Activated CD8-positive, alpha-beta memory T cell treated with anti-CD3 and anti-CD28 coated beads for 24 hours (primary cell): Measurements from ENCODE around the gene SDHAF1.
"Not testable (repeated sequence)": the region's sequence is repeated elsewhere in the genome, so short reads cannot be mapped to it uniquely, and the experiment has no call there.

Source experiments
- DNase-seq: peaks from one replicate; pipeline ENCODE4 v3.0.0-alpha.2; 2020

SDHAF1 gene

GRCh38 chr19:35995048-35995993, at the start of gene SDHAF1:
SDHAF1 (plus strand) TSS chr19:35995188; CDS start chr19:35995275, 87 bp downstream.
- peak; percentile 97 for DNase-seq

GRCh38 chr19:35946203-35946602, 48.8 kb upstream of the SDHAF1 start:
- DNase-seq = no peak

GRCh38 chr19:35949131-35949530, 45.9 kb upstream of the SDHAF1 start:
- DNase-seq = no peak

GRCh38 chr19:35955881-35956634, 38.9 kb upstream of the SDHAF1 start:
- no peak for DNase-seq

DNA sequence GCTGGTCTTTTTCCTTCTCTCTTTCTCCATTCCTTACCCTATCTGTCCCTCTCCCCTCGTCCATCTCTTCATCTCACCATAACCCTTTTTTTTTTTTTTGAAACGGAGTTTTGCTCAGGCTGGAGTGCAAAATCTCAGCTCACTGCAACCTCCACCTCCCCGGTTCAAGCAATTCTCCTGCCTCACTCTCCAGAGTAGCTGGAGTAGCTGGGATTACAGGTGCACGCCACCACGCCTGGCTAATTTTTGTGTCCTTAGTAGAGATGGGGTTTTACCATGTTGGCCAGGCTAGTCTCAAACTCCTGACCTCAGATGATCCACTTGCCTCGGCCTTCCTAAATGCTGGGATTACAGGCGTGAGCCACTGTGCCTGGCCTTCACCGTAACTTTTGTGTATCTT, 37.6 kb upstream of the SDHAF1 start:
- DNase-seq = not testable (repeated sequence)

DNA sequence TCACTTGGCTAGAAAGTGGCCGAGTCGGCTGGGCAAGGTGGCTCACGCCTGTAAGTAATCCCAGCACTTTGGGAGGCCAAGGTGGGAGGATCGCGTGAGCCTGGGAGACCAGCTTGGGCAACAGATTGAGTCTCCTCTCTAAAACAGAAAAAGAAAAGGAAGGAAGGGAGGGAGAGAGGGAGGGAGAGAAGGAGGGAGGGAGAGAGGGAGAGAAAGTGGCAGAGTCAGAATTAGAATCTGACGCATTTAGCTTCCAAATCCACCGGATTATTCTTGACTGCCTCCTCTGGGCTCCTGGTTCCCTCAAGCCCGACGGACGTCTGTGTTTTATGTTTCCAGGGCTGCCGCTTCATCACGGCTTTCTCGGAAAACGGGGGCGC, 36.3 kb upstream of the SDHAF1 start:
- DNase-seq = peak; percentile 63

DNA sequence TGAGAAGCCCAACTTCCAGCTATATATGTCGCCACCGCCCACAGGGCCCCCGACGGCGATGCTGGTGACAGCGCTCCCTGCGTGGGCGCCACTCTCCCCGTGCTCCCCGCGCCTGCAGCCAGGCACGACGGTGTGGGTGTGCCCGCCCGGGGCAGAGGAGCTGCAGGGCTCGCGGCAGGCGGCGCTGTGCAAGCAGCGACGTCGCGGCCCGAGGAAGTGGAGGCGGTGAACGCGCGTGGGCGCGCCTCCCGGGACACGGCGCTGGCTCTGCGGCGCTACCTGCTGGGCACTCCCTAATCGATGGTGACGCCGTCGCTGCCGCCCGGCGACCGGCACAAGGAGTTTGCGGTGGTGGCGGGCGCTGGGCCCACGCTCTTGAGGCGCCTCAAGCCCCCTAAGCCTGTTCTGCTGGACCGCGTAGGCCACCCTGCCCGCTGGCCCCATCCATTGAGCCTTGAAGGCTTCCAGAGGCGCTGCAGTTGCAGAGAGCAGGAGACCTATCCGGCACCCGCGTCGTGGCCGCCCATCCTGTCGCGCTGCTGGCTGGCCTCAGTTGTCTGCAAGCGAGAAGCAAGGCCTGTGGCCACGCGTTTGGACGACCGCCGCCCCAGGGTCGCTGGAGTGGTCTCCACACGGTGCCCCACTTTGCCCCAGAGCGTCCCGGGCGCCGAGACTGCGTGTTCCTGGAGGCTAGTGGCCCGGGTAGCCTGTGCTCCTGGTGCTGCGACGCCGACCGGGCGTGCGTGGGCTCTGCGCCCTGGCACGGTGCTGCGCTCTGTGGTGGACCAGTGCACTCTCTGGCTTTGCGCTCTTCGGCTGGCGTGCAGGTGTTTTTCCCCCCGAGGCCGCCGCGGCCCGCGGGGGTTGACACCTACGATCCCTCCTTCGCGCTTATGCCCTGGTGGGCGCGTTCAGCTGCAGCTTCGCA, 35.7 kb upstream of the SDHAF1 start:
- DNase-seq = peak; percentile 86

- DNase-seq = peak; percentile 58
Observed at GRCh38 chr19:35959968-35960320, 35.0 kb upstream of the SDHAF1 start.

- DNase-seq = no peak
Observed at GRCh38 chr19:35960432-35960972, 34.5 kb upstream of the SDHAF1 start.

- DNase-seq = peak; percentile 71
Observed at GRCh38 chr19:35963514-35963913, 31.5 kb upstream of the SDHAF1 start.

DNA sequence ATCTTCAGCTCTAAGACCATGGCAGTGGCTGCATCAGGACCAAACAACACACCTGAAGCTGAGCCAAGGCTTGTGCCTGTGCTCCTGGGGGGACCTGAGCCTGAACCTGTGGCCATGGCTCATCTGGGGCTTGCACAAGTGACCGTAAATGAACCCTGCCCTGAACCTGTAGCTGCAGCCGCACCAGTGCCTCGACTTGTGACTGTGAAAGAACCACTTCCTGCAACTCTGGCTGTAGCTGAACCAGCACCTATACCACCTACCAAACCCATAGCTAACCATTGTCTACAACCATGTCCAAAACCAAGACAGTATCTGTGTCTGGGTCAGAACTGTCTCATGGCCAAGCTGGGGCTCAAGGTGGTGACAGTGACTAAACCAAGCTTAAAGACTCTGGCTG, 28.2 kb upstream of the SDHAF1 start:
- DNase-seq = no peak

GRCh38 chr19:35973487-35973886, 21.5 kb upstream of the SDHAF1 start:
- DNase-seq = no peak

DNA sequence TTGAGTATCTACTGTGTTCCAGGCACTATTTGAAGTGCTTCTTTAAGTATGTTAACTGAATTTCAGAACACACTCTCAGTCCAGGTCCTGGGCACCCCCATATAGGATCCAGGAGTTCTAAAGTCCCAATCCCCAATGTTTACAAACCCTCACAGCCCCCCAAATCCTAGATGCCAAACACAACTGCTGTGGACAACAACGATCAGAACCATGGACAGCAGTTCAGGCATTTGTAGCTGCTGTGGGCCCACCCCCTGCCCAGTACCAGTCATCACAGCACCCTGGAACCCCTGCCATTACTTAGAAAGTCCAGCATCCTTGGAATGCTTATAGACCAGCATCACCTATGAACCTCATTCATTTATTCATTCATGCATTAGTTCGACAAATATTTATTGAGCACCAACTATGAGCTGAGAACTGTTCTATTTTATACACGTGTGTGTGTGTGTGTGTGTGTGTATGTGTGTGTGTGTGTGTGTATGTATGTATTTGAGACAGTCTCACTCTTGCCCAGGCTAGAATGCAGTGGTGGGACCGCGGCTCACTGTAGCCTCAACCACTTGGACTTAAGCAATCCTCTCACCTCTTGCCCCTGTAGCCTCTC, 19.3 kb upstream of the SDHAF1 start:
- DNase-seq = no peak

DNA sequence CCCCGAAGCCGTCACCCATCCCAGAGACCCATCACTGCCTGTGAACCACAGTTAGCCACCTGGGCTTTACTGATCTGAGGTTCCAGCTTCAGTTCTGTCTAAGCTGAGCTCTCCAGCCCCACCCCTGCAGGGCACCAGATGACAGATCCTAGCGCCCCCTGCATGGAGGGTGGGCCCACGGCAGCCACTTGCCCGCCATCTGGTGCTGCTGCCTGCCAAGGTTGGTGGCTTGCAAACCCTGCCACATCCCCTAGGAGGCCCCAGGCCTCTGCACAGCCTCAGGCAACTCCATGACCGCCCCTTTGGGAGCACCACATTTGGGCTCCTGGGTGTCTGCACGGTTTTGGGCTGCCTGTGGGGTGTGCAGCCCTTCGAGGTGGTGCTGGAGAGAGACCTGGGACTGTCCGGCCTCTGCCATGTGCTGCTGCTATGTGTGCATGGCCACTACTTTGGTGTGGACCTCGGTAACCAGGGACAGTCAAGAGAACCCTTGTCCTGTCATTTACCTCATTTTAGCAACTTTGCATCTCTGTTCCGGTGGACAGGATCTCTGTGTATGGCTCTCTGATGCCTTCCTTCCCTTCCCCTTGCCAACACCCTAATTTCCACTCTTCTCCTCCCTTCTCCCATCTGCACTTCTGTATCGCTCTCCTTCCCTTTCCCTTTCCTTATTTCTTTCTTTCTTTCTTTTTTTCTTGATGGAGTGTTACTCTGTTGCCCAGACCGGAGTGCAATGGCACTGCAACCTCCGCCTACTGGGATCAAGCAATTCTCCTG, 17.4 kb upstream of the SDHAF1 start:
- DNase-seq = no peak

- no peak for DNase-seq
Observed at GRCh38 chr19:35978271-35978670, 16.7 kb upstream of the SDHAF1 start.

- DNase-seq = no peak
Observed at GRCh38 chr19:35978832-35979365, 16.1 kb upstream of the SDHAF1 start.

DNA sequence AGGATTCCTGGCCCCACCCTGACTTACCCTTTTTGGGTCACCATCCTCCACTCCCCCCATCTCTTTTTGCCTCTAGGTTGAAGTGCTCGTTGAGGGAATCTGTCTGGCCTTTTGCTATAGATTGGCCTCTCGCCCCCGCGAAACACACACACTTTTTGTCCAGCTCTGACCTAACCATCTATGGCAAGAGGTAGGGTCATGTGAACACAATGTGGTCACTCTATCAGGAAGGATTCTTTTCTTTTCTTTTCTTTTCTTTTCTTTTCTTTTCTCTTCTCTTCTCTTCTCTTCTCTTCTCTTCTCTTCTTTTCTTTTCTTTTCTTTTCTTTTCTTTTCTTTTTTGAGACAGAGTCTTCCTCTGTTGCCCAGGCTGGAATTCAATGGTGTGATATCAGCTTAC, 14.0 kb upstream of the SDHAF1 start:
- not testable (repeated sequence) for DNase-seq

DNA sequence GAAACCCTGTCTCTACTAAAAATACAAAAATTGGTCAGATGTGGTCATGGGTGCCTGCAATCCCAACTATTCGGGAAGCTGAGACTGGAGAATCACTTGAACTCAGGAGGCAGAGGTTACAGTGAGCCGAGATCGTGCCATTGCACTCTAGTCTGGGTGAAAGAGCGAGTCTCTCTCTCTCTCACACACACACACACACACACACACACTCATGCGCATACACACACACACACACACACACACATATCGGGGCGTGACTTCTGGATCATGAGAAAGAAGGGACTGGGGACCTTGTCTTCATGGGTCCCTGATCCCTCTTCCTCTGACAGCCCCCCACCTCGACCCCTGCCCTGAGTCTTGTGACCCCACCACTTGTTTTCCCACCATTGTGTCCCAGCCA, 11.8 kb upstream of the SDHAF1 start:
- DNase-seq = no peak

GRCh38 chr19:35986111-35986510, 8.9 kb upstream of the SDHAF1 start:
- DNase-seq = no peak

GRCh38 chr19:35986664-35987570, 8.1 kb upstream of the SDHAF1 start:
- peak; percentile 69 for DNase-seq
